Liver (tissue), 9 donors: ENCODE measurements around the gene CACNA1S. TPM values are rescaled to one million over a fixed set of nuclear protein-coding genes. Genes with fewer than 3 reads are reported as not detected.

Experiments
- DNase-seq: peaks from one replicate; pipeline ENCODE4 v3.0.0-alpha.2; 2017; ENCODE audit warnings: low spot score
- H3K27ac ChIP-seq, 2 donors: one replicate each; pipeline ENCODE4 v1.7.0; 2013; ENCODE audit warnings: inconsistent platforms in 2 of 2, low read length in 2 of 2, control low read depth in 1 of 2, low read depth in 1 of 2, mild to moderate bottlenecking in 1 of 2
- H3K27me3 ChIP-seq, 4 donors: one replicate each; pipeline versions ENCODE4 v1.6.1 to v1.7.0; 2013; ENCODE audit warnings: low read length in 3 of 4, inconsistent platforms in 1 of 4, mild to moderate bottlenecking in 1 of 4, moderate library complexity in 1 of 4; ENCODE audit not compliant: control insufficient read depth in 4 of 4, insufficient read depth in 4 of 4
- H3K36me3 ChIP-seq, 4 donors: one replicate each; pipeline versions ENCODE4 v1.6.1 to v1.7.0; 2013; ENCODE audit warnings: low read length in 3 of 4, mild to moderate bottlenecking in 3 of 4, low read depth in 1 of 4, moderate library complexity in 1 of 4; ENCODE audit not compliant: control insufficient read depth in 4 of 4, insufficient read depth in 3 of 4
- H3K4me1 ChIP-seq, 4 donors: one replicate each; pipeline versions ENCODE4 v1.6.1 to v1.7.0; 2013; ENCODE audit warnings: low read length in 3 of 4, mild to moderate bottlenecking in 3 of 4, moderate library complexity in 1 of 4; ENCODE audit not compliant: control insufficient read depth in 4 of 4, insufficient read depth in 4 of 4
- H3K4me3 ChIP-seq, 3 donors: one replicate each; pipeline versions ENCODE4 v1.6.1 to v1.7.0; 2013; ENCODE audit warnings: low read length in 3 of 3, control low read depth in 1 of 3, low read depth in 1 of 3, mild to moderate bottlenecking in 1 of 3
- H3K9ac ChIP-seq, 2 donors: one replicate each; pipeline ENCODE4 v1.7.0; 2013; ENCODE audit warnings: low read length in 2 of 2, mild to moderate bottlenecking in 2 of 2, moderate library complexity in 2 of 2, control low read depth in 1 of 2, low read depth in 1 of 2
- H3K9me3 ChIP-seq, 4 donors: one replicate each; pipeline versions ENCODE4 v1.6.1 to v1.7.0; 2013; ENCODE audit warnings: low read length in 3 of 4; ENCODE audit not compliant: control insufficient read depth in 4 of 4
- ATF3 ChIP-seq: IDR thresholded peaks from 2 replicates; pipeline ENCODE4 v1.6.1; 2016; ENCODE audit warnings: antibody characterized with exemption
- CTCF ChIP-seq: fragments of 150-350 bp; IDR thresholded peaks from 2 replicates; pipeline ENCODE4 v1.5.1; 2017; ENCODE audit warnings: improper control_type of control experiment, low read depth, low read length; ENCODE audit not compliant: missing input control
- EGR1 ChIP-seq, 2 donors: IDR thresholded peaks; 2 replicates each; pipeline ENCODE4 v1.6.1; 2016 to 2018; ENCODE audit warnings: antibody characterized with exemption in 2 of 2, low read depth in 2 of 2
- FOXA1 ChIP-seq: IDR thresholded peaks from 2 replicates; pipeline ENCODE4 v1.6.1; 2016; ENCODE audit warnings: antibody characterized with exemption
- FOXA2 ChIP-seq: IDR thresholded peaks from 2 replicates; pipeline ENCODE4 v1.6.1; 2016; ENCODE audit warnings: antibody characterized with exemption
- GABPA ChIP-seq, 2 donors: IDR thresholded peaks in 1 of 2; conservative IDR thresholded peaks in 1 of 2; 2 replicates each; pipeline ENCODE4 v1.6.1; 2016; ENCODE audit warnings: antibody characterized with exemption in 2 of 2, mild to moderate bottlenecking in 1 of 2, moderate library complexity in 1 of 2
- HNF4A ChIP-seq, 2 donors: conservative IDR thresholded peaks; 2 replicates each; pipeline ENCODE4 v1.6.1; 2016; ENCODE audit warnings: antibody characterized with exemption in 2 of 2, mild to moderate bottlenecking in 2 of 2
- HNF4G ChIP-seq: IDR thresholded peaks from 2 replicates; pipeline ENCODE4 v1.6.1; 2016; ENCODE audit warnings: antibody characterized with exemption
- JUND ChIP-seq, 2 donors: IDR thresholded peaks; 2 replicates each; pipeline ENCODE4 v1.6.1; 2016; ENCODE audit warnings: antibody characterized with exemption in 2 of 2
- MAX ChIP-seq: IDR thresholded peaks from 2 replicates; pipeline ENCODE4 v1.6.1; 2016; ENCODE audit warnings: antibody characterized with exemption
- NR2F2 ChIP-seq: IDR thresholded peaks from 2 replicates; pipeline ENCODE4 v1.6.1; 2016; ENCODE audit warnings: antibody characterized with exemption
- RAD21 ChIP-seq, 2 donors: IDR thresholded peaks; 2 replicates each; pipeline ENCODE4 v1.6.1; 2016; ENCODE audit warnings: antibody characterized with exemption in 2 of 2, mild to moderate bottlenecking in 2 of 2
- RXRA ChIP-seq, 2 donors: IDR thresholded peaks; 2 replicates each; pipeline ENCODE4 v1.6.1; 2017 to 2018; ENCODE audit warnings: antibody characterized with exemption in 2 of 2, mild to moderate bottlenecking in 1 of 2
- SP1 ChIP-seq: IDR thresholded peaks from 2 replicates; pipeline ENCODE4 v1.6.1; 2018; ENCODE audit warnings: antibody characterized with exemption, mild to moderate bottlenecking
- TAF1 ChIP-seq: conservative IDR thresholded peaks from 2 replicates; pipeline ENCODE4 v1.6.1; 2016; ENCODE audit warnings: antibody characterized with exemption, mild to moderate bottlenecking
- YY1 ChIP-seq: IDR thresholded peaks from 2 replicates; pipeline ENCODE4 v1.6.1; 2016; ENCODE audit warnings: antibody characterized with exemption, mild to moderate bottlenecking
- WGBS: extraction: QIAGEN DNeasy Blood & Tissue Kit; methylation state at CpG from one replicate; pipeline ENCODE4 v1.1.7; 2013; 5-methylcytosine and 5-hydroxymethylcytosine counted together
- polyA plus RNA-seq, 2 donors: library from polyadenylated mRNA; stranded (reverse) in 1 of 2; unstranded in 1 of 2; fragments of 200-250 nt in 1 of 2; fragments of >200 nt in 1 of 2; fragmentation: Nextera tagmentation in 1 of 2; extraction: Ambion mirVana in 1 of 2; gene quantifications; one replicate each; pipeline versions ENCODE4 v1.2.1 to v1.2.3, GENCODE V29; 2013 to 2015
- total RNA-seq, 2 donors: library from RNA; depleted of rRNA; stranded (reverse); fragments of >200 nt; gene quantifications; one replicate each; pipeline ENCODE4 v1.2.3, GENCODE V29; 2014
- TF ChIP-seq, protein P1 (sequence below): IDR thresholded peaks from 2 replicates; pipeline ENCODE4 v1.6.1; 2016; ENCODE audit warnings: antibody characterized with exemption, mild to moderate bottlenecking
- TF ChIP-seq, protein P2 (sequence below): IDR thresholded peaks from 2 replicates; pipeline ENCODE4 v1.6.1; 2016; ENCODE audit warnings: antibody characterized with exemption
- donor health status: healthy.
- donor health status: healthy.
- donor health status: healthy.
- donor health status: healthy.
- donor health status: healthy.

The CACNA1S gene
- total and polyA plus RNA-seq, 4 donors = under 0.01 to 0.33 TPM; not detected in 2

DNA sequence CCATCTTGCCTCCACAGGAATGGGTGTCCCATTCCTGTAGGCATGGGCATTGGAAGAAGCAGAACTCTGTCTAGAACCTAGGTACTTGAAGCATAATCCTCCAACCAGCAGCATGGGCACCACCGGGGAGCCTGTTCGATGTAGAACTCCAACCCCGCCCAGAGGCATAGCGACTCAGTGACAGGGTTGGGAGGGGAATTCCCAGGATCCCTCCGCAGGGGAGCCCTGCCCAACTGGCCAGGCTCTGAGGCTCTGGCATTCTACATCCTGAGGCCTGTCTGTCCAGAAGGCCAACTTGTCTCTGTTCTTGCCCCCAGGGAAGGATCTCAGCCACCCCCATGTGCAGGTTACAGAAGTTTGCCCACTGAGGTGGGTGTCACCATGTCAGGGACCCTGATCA is 38.2 kb downstream of the CACNA1S start:
- 77% methylated on average over 5 of the region's 5 CpGs for WGBS
- no peaks in the 10 kb centered on the region for H3K9me3 ChIP-seq
- no peak overlapping the region for H3K4me3 ChIP-seq
- no peaks in the 10 kb centered on the region for H3K36me3 ChIP-seq
- H3K9ac ChIP-seq = no peak overlapping the region
- H3K4me1 ChIP-seq = no peaks in the 10 kb centered on the region
- no peak overlapping the region for H3K27ac ChIP-seq
- TF ChIP-seq YY1 = no peak
- TF ChIP-seq FOXA1 = no peak
- TF ChIP-seq RXRA (IDR thresholded peaks at IDR 0.05) = no peak
- TF ChIP-seq HNF4G = no peak
- TF ChIP-seq SP1 = no peak
- TF ChIP-seq FOXA2 = no peak
- TF ChIP-seq MAX = no peak
- TF ChIP-seq RAD21 (IDR thresholded peaks at IDR 0.05) = no peak
- TF ChIP-seq TAF1 = no peak
- no peak for TF ChIP-seq HNF4A (conservative IDR thresholded peaks at IDR 0.05)
- TF ChIP-seq, protein P1, sequence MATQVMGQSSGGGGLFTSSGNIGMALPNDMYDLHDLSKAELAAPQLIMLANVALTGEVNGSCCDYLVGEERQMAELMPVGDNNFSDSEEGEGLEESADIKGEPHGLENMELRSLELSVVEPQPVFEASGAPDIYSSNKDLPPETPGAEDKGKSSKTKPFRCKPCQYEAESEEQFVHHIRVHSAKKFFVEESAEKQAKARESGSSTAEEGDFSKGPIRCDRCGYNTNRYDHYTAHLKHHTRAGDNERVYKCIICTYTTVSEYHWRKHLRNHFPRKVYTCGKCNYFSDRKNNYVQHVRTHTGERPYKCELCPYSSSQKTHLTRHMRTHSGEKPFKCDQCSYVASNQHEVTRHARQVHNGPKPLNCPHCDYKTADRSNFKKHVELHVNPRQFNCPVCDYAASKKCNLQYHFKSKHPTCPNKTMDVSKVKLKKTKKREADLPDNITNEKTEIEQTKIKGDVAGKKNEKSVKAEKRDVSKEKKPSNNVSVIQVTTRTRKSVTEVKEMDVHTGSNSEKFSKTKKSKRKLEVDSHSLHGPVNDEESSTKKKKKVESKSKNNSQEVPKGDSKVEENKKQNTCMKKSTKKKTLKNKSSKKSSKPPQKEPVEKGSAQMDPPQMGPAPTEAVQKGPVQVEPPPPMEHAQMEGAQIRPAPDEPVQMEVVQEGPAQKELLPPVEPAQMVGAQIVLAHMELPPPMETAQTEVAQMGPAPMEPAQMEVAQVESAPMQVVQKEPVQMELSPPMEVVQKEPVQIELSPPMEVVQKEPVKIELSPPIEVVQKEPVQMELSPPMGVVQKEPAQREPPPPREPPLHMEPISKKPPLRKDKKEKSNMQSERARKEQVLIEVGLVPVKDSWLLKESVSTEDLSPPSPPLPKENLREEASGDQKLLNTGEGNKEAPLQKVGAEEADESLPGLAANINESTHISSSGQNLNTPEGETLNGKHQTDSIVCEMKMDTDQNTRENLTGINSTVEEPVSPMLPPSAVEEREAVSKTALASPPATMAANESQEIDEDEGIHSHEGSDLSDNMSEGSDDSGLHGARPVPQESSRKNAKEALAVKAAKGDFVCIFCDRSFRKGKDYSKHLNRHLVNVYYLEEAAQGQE = no peak
- no peak for TF ChIP-seq CTCF
- TF ChIP-seq, protein P2, sequence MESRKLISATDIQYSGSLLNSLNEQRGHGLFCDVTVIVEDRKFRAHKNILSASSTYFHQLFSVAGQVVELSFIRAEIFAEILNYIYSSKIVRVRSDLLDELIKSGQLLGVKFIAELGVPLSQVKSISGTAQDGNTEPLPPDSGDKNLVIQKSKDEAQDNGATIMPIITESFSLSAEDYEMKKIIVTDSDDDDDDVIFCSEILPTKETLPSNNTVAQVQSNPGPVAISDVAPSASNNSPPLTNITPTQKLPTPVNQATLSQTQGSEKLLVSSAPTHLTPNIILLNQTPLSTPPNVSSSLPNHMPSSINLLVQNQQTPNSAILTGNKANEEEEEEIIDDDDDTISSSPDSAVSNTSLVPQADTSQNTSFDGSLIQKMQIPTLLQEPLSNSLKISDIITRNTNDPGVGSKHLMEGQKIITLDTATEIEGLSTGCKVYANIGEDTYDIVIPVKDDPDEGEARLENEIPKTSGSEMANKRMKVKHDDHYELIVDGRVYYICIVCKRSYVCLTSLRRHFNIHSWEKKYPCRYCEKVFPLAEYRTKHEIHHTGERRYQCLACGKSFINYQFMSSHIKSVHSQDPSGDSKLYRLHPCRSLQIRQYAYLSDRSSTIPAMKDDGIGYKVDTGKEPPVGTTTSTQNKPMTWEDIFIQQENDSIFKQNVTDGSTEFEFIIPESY = no peak
- TF ChIP-seq EGR1 (IDR thresholded peaks at IDR 0.05; ENCODE audit: low read depth in 2 of 2) = no peak
- no peak for TF ChIP-seq JUND (IDR thresholded peaks at IDR 0.05)
- no peak for TF ChIP-seq ATF3
- TF ChIP-seq GABPA (IDR thresholded peaks at IDR 0.05 in 1 of 2, conservative IDR thresholded peaks at IDR 0.05 in 1 of 2) = no peak
- TF ChIP-seq NR2F2 = no peak
- DNase-seq = no peak
- no peaks in the 10 kb centered on the region for H3K27me3 ChIP-seq
